Bronchus fibroblast of lung (primary cell): Measurements from ENCODE around the gene SLC25A22. TPM values are rescaled to one million over a fixed set of nuclear protein-coding genes. Genes with fewer than 3 reads are reported as not detected.

Experiments
- total RNA-seq: library from RNA; depleted of rRNA; stranded (reverse); fragments of >200 nt; gene quantifications from 2 replicates; pipeline ENCODE4 v1.2.3, GENCODE V29; 2015

Gene SLC25A22
- 12.9 and 13.6 TPM in 2 replicates for total RNA-seq

GRCh38 chr11:798093-798713 is at the start of gene SLC25A22:
Gene SLC25A22, minus strand, starts transcription at chr11:798281. Its CDS starts 3,275 bp downstream, at chr11:795006.

GRCh38 chr11:842370-843002 is 44.4 kb upstream of the SLC25A22 start, which contains the start of the genes POLR2L and TSPAN4:
Gene POLR2L, minus strand, starts transcription at chr11:842529. Its CDS starts 21 bp downstream, at chr11:842508.
Gene TSPAN4, plus strand, starts transcription at chr11:842852. Its CDS starts 7,453 bp downstream, at chr11:850305.

GRCh38 chr11:832529-833113 is 34.5 kb upstream of the SLC25A22 start, which contains the start of gene CD151:
Gene CD151, plus strand, starts transcription at chr11:832952. Its CDS starts 3,118 bp downstream, at chr11:836070.

GRCh38 chr11:827897-828192 is 29.8 kb upstream of the SLC25A22 start, which contains the start of gene CRACR2B:
Gene CRACR2B, plus strand, starts transcription at chr11:827919. Its CDS starts 689 bp downstream, at chr11:828608.

GRCh38 chr11:818396-819128 is 20.5 kb upstream of the SLC25A22 start, which contains the start of gene PNPLA2:
Gene PNPLA2, plus strand, starts transcription at chr11:818914. Its CDS starts 805 bp downstream, at chr11:819719.

GRCh38 chr11:809287-810039 is 11.4 kb upstream of the SLC25A22 start, which contains the start of gene RPLP2:
Gene RPLP2, plus strand, starts transcription at chr11:809967. Its CDS starts 268 bp downstream, at chr11:810235.

GRCh38 chr11:789943-790342 is 8.1 kb downstream of the SLC25A22 start, which contains the start of gene CEND1:
Gene CEND1, minus strand, starts transcription at chr11:790090. Its CDS starts 1,514 bp downstream, at chr11:788576.

GRCh38 chr11:777288-778255 is 20.5 kb downstream of the SLC25A22 start, which contains the start of gene GATD1:
Gene GATD1, minus strand, starts transcription at chr11:777487. Its CDS starts 25 bp downstream, at chr11:777462.

GRCh38 chr11:747158-748006 is 50.7 kb downstream of the SLC25A22 start, which contains the start of gene TALDO1:
Gene TALDO1, plus strand, starts transcription at chr11:747464. Its CDS starts 18 bp downstream, at chr11:747482.

Other genes with a start within 250 kb of the SLC25A22 start
- 0.59 and 0.84 TPM in 2 replicates for gene LMNTD2, start 237.5 kb downstream of the SLC25A22 start, total RNA-seq
- 9.1 and 9.4 TPM in 2 replicates for gene RASSF7, start 237.3 kb downstream of the SLC25A22 start, total RNA-seq
- 18.1 and 20.5 TPM in 2 replicates for gene PHRF1, start 221.8 kb downstream of the SLC25A22 start, total RNA-seq
- gene IRF7, start 182.3 kb downstream of the SLC25A22 start, total RNA-seq: 11.1 and 16.3 TPM in 2 replicates
- gene CDHR5, start 173.3 kb downstream of the SLC25A22 start, total RNA-seq: not detected in 2 replicates
- not detected in 2 replicates for gene SCT, start 171.1 kb downstream of the SLC25A22 start, total RNA-seq
- 0.15 TPM in 1 of 2 replicates, not detected in the other for gene DRD4, start 161.0 kb downstream of the SLC25A22 start, total RNA-seq
- 20.7 and 27.2 TPM in 2 replicates for gene DEAF1, start 103.1 kb downstream of the SLC25A22 start, total RNA-seq
- gene TMEM80, start 102.5 kb downstream of the SLC25A22 start, total RNA-seq: 8.2 and 8.9 TPM in 2 replicates
- 11.8 and 13.5 TPM in 2 replicates for gene EPS8L2, start 92.0 kb downstream of the SLC25A22 start, total RNA-seq
- gene TALDO1, start 50.8 kb downstream of the SLC25A22 start, total RNA-seq: 157 and 164 TPM in 2 replicates
- 26.3 and 28.1 TPM in 2 replicates for gene GATD1, start 20.8 kb downstream of the SLC25A22 start, total RNA-seq
- gene CEND1, start 8.2 kb downstream of the SLC25A22 start, total RNA-seq: 3.9 and 6.1 TPM in 2 replicates
- gene PIDD1, start 7.0 kb upstream of the SLC25A22 start, total RNA-seq: 17.2 and 21.9 TPM in 2 replicates
- 679 and 752 TPM in 2 replicates for gene RPLP2, start 11.7 kb upstream of the SLC25A22 start, total RNA-seq
- gene PNPLA2, start 20.6 kb upstream of the SLC25A22 start, total RNA-seq: 20.5 and 23.8 TPM in 2 replicates
- 3.0 and 6.1 TPM in 2 replicates for gene CRACR2B, start 29.6 kb upstream of the SLC25A22 start, total RNA-seq
- gene CD151, start 34.7 kb upstream of the SLC25A22 start, total RNA-seq: 585 and 606 TPM in 2 replicates
- 290 and 350 TPM in 2 replicates for gene POLR2L, start 44.2 kb upstream of the SLC25A22 start, total RNA-seq
- gene TSPAN4, start 44.6 kb upstream of the SLC25A22 start, total RNA-seq: 186 and 200 TPM in 2 replicates
- gene CHID1, start 112.5 kb upstream of the SLC25A22 start, total RNA-seq: 70.1 and 73.7 TPM in 2 replicates
- gene AP2A2, start 127.6 kb upstream of the SLC25A22 start, total RNA-seq: 42.9 and 43.7 TPM in 2 replicates
- gene MUC6, start 238.4 kb upstream of the SLC25A22 start, total RNA-seq: not detected in 2 replicates